ENCODE measurements around the gene DZIP3. TPM values are rescaled to one million over a fixed set of nuclear protein-coding genes. Genes with fewer than 3 reads are reported as not detected.

DZIP3 gene, protein sequence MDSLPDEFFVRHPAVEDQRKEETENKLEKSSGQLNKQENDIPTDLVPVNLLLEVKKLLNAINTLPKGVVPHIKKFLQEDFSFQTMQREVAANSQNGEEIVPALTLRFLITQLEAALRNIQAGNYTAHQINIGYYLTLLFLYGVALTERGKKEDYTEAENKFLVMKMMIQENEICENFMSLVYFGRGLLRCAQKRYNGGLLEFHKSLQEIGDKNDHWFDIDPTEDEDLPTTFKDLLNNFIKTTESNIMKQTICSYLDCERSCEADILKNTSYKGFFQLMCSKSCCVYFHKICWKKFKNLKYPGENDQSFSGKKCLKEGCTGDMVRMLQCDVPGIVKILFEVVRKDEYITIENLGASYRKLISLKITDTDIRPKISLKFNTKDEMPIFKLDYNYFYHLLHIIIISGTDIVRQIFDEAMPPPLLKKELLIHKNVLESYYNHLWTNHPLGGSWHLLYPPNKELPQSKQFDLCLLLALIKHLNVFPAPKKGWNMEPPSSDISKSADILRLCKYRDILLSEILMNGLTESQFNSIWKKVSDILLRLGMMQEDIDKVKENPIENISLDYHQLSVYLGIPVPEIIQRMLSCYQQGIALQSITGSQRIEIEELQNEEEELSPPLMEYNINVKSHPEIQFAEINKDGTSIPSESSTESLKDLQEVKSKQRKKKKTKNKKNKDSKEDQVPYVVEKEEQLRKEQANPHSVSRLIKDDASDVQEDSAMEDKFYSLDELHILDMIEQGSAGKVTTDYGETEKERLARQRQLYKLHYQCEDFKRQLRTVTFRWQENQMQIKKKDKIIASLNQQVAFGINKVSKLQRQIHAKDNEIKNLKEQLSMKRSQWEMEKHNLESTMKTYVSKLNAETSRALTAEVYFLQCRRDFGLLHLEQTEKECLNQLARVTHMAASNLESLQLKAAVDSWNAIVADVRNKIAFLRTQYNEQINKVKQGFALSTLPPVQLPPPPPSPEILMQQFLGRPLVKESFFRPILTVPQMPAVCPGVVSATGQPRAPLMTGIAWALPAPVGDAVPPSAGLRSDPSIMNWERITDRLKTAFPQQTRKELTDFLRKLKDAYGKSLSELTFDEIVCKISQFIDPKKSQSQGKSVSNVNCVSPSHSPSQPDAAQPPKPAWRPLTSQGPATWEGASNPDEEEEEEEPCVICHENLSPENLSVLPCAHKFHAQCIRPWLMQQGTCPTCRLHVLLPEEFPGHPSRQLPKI
- 33.6 and 37.3 TPM in 2 replicates for total RNA-seq (2013; cell fraction: nucleolus; rRNA removed)
- total RNA-seq (2014; rRNA removed), result 5.8 and 8.4 TPM in 2 replicates
- total RNA-seq (2014; rRNA removed; fragmentation: Illumina TruSeq; extraction: Trizol), result 10.1 and 10.3 TPM in 2 replicates
- total RNA-seq (2021), result 8.9 and 9.3 TPM in 2 replicates
- 7.4 TPM for polyA plus RNA-seq (2011; ENCODE audit: low read depth)
- polyA plus RNA-seq (2011; rRNA removed), result 15.6 and 27.7 TPM in 2 replicates
- 5.3 and 5.4 TPM in 2 replicates for polyA plus RNA-seq (2011; cell fraction: cytosol; rRNA removed)
- polyA plus RNA-seq (2011; cell fraction: nucleus; rRNA removed), result 23.6 and 31.4 TPM in 2 replicates
- 8.4 and 10.7 TPM in 2 replicates for polyA plus RNA-seq (2012)
- 9.0 and 11.7 TPM in 2 replicates for polyA plus RNA-seq (2014; fragmentation: Illumina TruSeq; extraction: Trizol)
- polyA plus RNA-seq (2014; fragmentation: Nextera tagmentation; extraction: Ambion mirVana), result 1 to 10 TPM; 4.3 to 7.8 TPM
- polyA plus RNA-seq (2014; rRNA removed), result 4.6 and 5.4 TPM in 2 replicates
- polyA plus RNA-seq (2016; fragmentation: Nextera tagmentation; extraction: Ambion mirVana), result 10 to 100 TPM; 10.8 to 11.6 TPM
- polyA minus RNA-seq (2011; rRNA and poly(A)+ RNA removed), result 10.6 and 17.6 TPM in 2 replicates
- 3.7 and 4.3 TPM in 2 replicates for polyA minus RNA-seq (2011; cell fraction: cytosol; rRNA and poly(A)+ RNA removed)
- polyA minus RNA-seq (2011; cell fraction: nucleus; rRNA and poly(A)+ RNA removed), result 17.8 and 20.5 TPM in 2 replicates
- Bru-seq, nascent RNA, result percentile 56 among the genes with signal in this experiment
- BruChase-seq, experiment 1, labeled RNA remaining after a 6-hour chase, result percentile 54 among the genes with signal in this experiment
- percentile 57 among the genes with signal in this experiment for BruChase-seq, experiment 2, labeled RNA remaining after a 2-hour chase
- long read RNA-seq, experiment 1, partial matches to known transcripts, result 5 of 13 reads
- long read RNA-seq, experiment 1, other reads (novel, unspliced or antisense), result 6 of 13 reads
- long read RNA-seq, experiment 2, transcript DZIP3-203 (16 exons, 2,076 nt), result major isoform, 6 of 128 reads
- long read RNA-seq, experiment 2, partial matches to known transcripts, result 101 of 128 reads
- long read RNA-seq, experiment 2, other reads (novel, unspliced or antisense), result 21 of 128 reads

DNA sequence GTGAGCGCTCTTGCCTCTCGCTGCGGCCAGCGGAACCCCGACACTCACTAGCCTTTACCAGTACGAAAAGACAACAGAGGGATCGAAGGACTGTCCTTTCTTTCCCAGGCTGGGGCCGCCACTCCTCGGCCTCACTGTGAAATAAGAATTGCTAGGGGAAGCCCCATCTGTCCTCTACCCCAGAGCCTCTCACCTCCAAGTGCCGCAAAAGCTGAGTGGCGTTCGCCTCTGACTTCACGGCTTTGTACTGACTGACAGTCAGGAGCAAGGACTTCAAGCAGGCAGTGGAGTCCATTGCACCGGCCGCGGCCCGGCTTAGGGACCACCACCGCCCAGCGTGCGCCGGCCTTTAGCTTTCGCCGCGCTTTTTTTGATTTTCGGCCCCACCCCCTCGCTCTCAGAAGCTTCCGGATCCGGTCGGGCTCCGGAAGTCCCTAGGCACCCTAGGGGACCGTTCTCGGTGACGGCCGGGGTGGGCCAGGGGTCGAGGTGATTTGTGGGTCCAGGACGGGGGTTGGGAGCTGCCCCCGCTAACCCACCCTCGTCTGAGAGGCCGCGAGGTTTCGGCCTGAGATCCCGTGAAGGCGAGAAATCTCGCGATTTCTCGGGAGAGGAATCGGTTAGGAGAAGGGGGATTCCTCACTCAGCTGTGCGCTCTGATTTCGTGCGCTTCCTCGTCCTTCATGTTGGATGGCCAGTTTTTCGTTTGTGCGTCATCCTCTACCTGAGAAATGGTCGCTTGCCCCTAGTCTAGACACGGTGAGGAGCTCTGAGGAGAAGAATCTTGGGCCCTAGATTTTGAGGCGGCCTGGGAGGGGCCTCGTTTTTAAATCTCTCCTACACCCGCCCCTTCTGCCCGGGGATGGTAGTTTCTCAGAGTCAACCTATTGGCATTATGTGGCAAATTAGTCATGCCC lies at the start of gene DZIP3, which contains the start of gene CIP2A:
Gene DZIP3 (plus strand): TSS at position 642 of the 917 bp plus-strand sequence. CDS start 15,685 bp downstream, outside the sequence.
Gene CIP2A (minus strand): TSS at position 358 of the 917 bp plus-strand sequence. CDS start 63 bp downstream, at position 295.
- peak; percentile 93 for ATAC-seq
- in situ Hi-C loops (cut with MboI) (no loop called here), intact Hi-C loops (cut with micrococcal nuclease; ENCODE audit: unreplicated experiment) (no loop called here)
- ChIA-PET POLR2A (interaction anchor here (1.1 to 3.5 kb wide), 5 partner anchors 10 to 16 kb away, joined by 3 to 18 read pairs (median 5); no protein-coding TSS in a partner anchor), CTCF (interaction anchor here (0.6 to 5.7 kb wide), 5 partner anchors 12 to 482 kb away, joined by 3 to 47 read pairs (median 3); no protein-coding TSS in a partner anchor), RAD21 (ENCODE audit: unreplicated experiment) (interaction anchor here (0.8 to 3.1 kb wide), 5 partner anchors 12 to 98 kb away, joined by 3 to 24 read pairs (median 3); no protein-coding TSS in a partner anchor), SMC1A (ENCODE audit: uncharacterized antibody, unreplicated experiment) (interaction anchor here (0.6 to 4.5 kb wide), 6 partner anchors 9 to 232 kb away, joined by 3 to 30 read pairs (median 10); no protein-coding TSS in a partner anchor)
- peak within 1 kb of the TSS; percentile 80 for H3K4me3 ChIP-seq
- no peaks in the 10 kb centered on the region for H3K27me3 ChIP-seq (replicated peaks in 1 of 2; ENCODE audit: control insufficient read depth in 2 of 2, insufficient read depth in 2 of 2, low read length in 1 of 2)
- no peaks in the 10 kb centered on the region for H3K36me3 ChIP-seq (ENCODE audit: control insufficient read depth in 2 of 2, insufficient read depth in 2 of 2, low read length in 1 of 2)
- no peaks in the 10 kb centered on the region for H4K20me1 ChIP-seq (ENCODE audit: control insufficient read depth, insufficient read depth)
- peak within 1 kb of the TSS; percentile 94 for H3K9ac ChIP-seq (ENCODE audit: control insufficient read depth, insufficient read depth, low read length)
- FAIRE-seq, result peak; percentile 88
- peaks cover 52% of the 10 kb centered on the region for H3K79me2 ChIP-seq (ENCODE audit: control insufficient read depth, insufficient read depth, low read length)
- peak; percentile 85 for DNase-seq (ENCODE audit: low read depth, low spot score)
- no peaks in the 10 kb centered on the region for H3K9me3 ChIP-seq (replicated peaks; ENCODE audit: control insufficient read depth, insufficient read depth, low read length)
- peak within 1 kb of the TSS; percentile 91 for H3K27ac ChIP-seq (ENCODE audit: control insufficient read depth, insufficient read depth)
- under 1% methylated on average over 59 of the region's 59 CpGs for WGBS (ENCODE audit: insufficient coverage, insufficient replicate concordance, low lambda C conversion rate, missing lambda C conversion rate)
- TSS peak; percentile 93 for BruUV-seq (replicated peaks)
- H3K4me2 ChIP-seq (ENCODE audit: control insufficient read depth, insufficient read depth), result peak within 1 kb of the TSS; percentile 75
- peak within 1 kb of the TSS; percentile 95 for H2AFZ ChIP-seq (ENCODE audit: control insufficient read depth, low read depth, low read length)
- H3K4me1 ChIP-seq (ENCODE audit: control insufficient read depth, insufficient read depth, low read length), result 0 out of 2 replicates have a peak, but pooled peaks cover 2% of the 10 kb centered on the region
- TF ChIP-seq FOXK2 (IDR thresholded peaks at IDR 0.05) (no peak), TCF7 (IDR thresholded peaks at IDR 0.05; ENCODE audit: borderline replicate concordance) (0 out of 2 replicates have a peak, but pooled peaks have one; percentile 17), SIN3A (IDR thresholded peaks at IDR 0.05; ENCODE audit: low read depth, low read length) (peak; percentile 100), MTA2 (IDR thresholded peaks at IDR 0.05; ENCODE audit: low read depth) (no peak; the same call in 1 of the 2 replicates), HCFC1 (IDR thresholded peaks at IDR 0.05; ENCODE audit: low read length) (peak; percentile 55; the same call in 1 of the 2 replicates), TBL1XR1 (IDR thresholded peaks at IDR 0.05; ENCODE audit: low read depth, low read length) (0 out of 2 replicates have a peak, but pooled peaks have one; percentile 21), PAX8 (IDR thresholded peaks at IDR 0.05) (no peak), CBFB (IDR thresholded peaks at IDR 0.05; ENCODE audit: low read depth) (peak; percentile 82), TARDBP (IDR thresholded peaks at IDR 0.05; ENCODE audit: borderline replicate concordance) (no peak), BMI1 (IDR thresholded peaks at IDR 0.05; ENCODE audit: borderline replicate concordance) (no peak), YBX1 (IDR thresholded peaks at IDR 0.05) (no peak), RFX5 (IDR thresholded peaks at IDR 0.05; ENCODE audit: low read depth, low read length) (no peak), BHLHE40 (IDR thresholded peaks at IDR 0.05; ENCODE audit: borderline replicate concordance in 1 of 2, low read depth in 2 of 2, low read length in 1 of 2) (peak; percentile 5 to 40; a peak in 2 of 4 replicates), NRF1 (conservative IDR thresholded peaks at IDR 0.05; ENCODE audit: low read depth, low read length) (no peak), CREM (IDR thresholded peaks at IDR 0.05; ENCODE audit: low read depth) (peak; percentile 50), MXI1 (IDR thresholded peaks at IDR 0.05; ENCODE audit: low read depth, low read length) (peak; percentile 99)
